K562 (cell line): ENCODE data around the gene TRERF1. TPM values are rescaled to one million over a fixed set of nuclear protein-coding genes. Genes with fewer than 3 reads are reported as not detected.

ENCODE experiments used
- BRCA1 ChIP-seq, 2 experiments: fragments of 450-650 bp in 1 of 2; sonication (generic) in 1 of 2; formaldehyde crosslinking in 1 of 2; IDR thresholded peaks; 2 replicates each; pipeline versions ENCODE4 v1.5.0 to v1.6.1; 2017 to 2020; ENCODE audit warnings: mild to moderate bottlenecking in 1 of 2, missing genetic modification reagents in 1 of 2
- CBFA2T2 ChIP-seq: fragments of 450-650 bp; conservative IDR thresholded peaks from 2 replicates; pipeline ENCODE4 v1.6.1; 2017; ENCODE audit warnings: mild to moderate bottlenecking
- CREB1 ChIP-seq, 2 experiments: sonication (generic) in 1 of 2; formaldehyde crosslinking in 1 of 2; IDR thresholded peaks; 2 replicates each; pipeline versions ENCODE4 v1.6.1 to v1.8.0; 2012 to 2022; ENCODE audit warnings: inconsistent platforms in 1 of 2, mild to moderate bottlenecking in 1 of 2, missing genetic modification reagents in 1 of 2, moderate library complexity in 1 of 2
- FOXK2 ChIP-seq, 2 experiments: fragments of 450-650 bp; IDR thresholded peaks in 1 of 2; conservative IDR thresholded peaks in 1 of 2; 2 replicates each; pipeline ENCODE4 v1.6.1; 2016; ENCODE audit warnings: low read depth in 2 of 2, mild to moderate bottlenecking in 1 of 2
- HNRNPH1 ChIP-seq: fragments of 200-400 bp; formaldehyde crosslinking; optimal IDR thresholded peaks from 2 replicates; pipeline ENCODE3; 2017; ENCODE audit warnings: low read depth, mild to moderate bottlenecking, low read length, moderate library complexity
- LEF1 ChIP-seq: fragments of 450-650 bp; IDR thresholded peaks from 2 replicates; pipeline ENCODE4 v1.6.1; 2016; ENCODE audit warnings: mild to moderate bottlenecking
- MAFK ChIP-seq: IDR thresholded peaks from 2 replicates; pipeline ENCODE4 v1.6.1; 2011; ENCODE audit warnings: low read length, improper control_type of control experiment
- NCOA1 ChIP-seq: fragments of 450-650 bp; IDR thresholded peaks from 2 replicates; pipeline ENCODE4 v1.6.1; 2016; ENCODE audit warnings: low read depth
- NCOA4 ChIP-seq: fragments of 450-650 bp; IDR thresholded peaks from 2 replicates; pipeline ENCODE4 v1.6.1; 2018; ENCODE audit warnings: mild to moderate bottlenecking; ENCODE audit not compliant: partially characterized antibody
- PCBP2 ChIP-seq: fragments of 200-400 bp; formaldehyde crosslinking; IDR thresholded peaks from 2 replicates; pipeline ENCODE4 v1.6.1; 2018; ENCODE audit warnings: low read length, low read depth, mild to moderate bottlenecking, moderate library complexity; ENCODE audit not compliant: poor library complexity, severe bottlenecking
- SRSF3 ChIP-seq: fragments of 200-400 bp; formaldehyde crosslinking; IDR thresholded peaks from 2 replicates; pipeline ENCODE4 v1.6.1; 2016; ENCODE audit warnings: mild to moderate bottlenecking, low read length, moderate library complexity; ENCODE audit not compliant: insufficient read depth
- ZKSCAN3 ChIP-seq: fragments of 250-450 bp; sonication (Bioruptor Pico); IDR thresholded peaks from 2 replicates; pipeline ENCODE4 v1.4.0; 2020
- ZNF3 ChIP-seq: fragments of 250-450 bp; sonication (Bioruptor Pico); IDR thresholded peaks from 2 replicates; pipeline ENCODE4 v1.5.0; 2021; ENCODE audit warnings: mild to moderate bottlenecking, moderate library complexity
- ZSCAN32 ChIP-seq: fragments of 450-650 bp; formaldehyde crosslinking; IDR thresholded peaks from 2 replicates; pipeline ENCODE4 v1.4.0; 2020; ENCODE audit warnings: mild to moderate bottlenecking, moderate library complexity
- polyA plus RNA-seq, 8 experiments: library from polyadenylated mRNA; depleted of rRNA in 4 of 8; stranded (reverse) in 5 of 8; unstranded in 3 of 8; fragments of >200 nt; fragmentation: Nextera tagmentation in 2 of 8; fragmentation: Illumina TruSeq in 1 of 8; extraction: Ambion mirVana in 2 of 8; extraction: Trizol in 1 of 8; gene quantifications; 2 replicates each; pipeline versions ENCODE4 v1.2.1 to v1.2.3, GENCODE V29; 2011 to 2014; ENCODE audit warnings: inconsistent platforms in 1 of 8, missing spikeins in 1 of 8
- total RNA-seq, 7 experiments: library from RNA; depleted of rRNA in 6 of 7; stranded (reverse); fragments of >200 nt in 6 of 7; fragmentation: Illumina TruSeq in 2 of 7; extraction: Trizol in 2 of 7; gene quantifications; 2 replicates each; pipeline versions ENCODE4 v1.2.1 to v1.2.3, GENCODE V29; 2011 to 2021; ENCODE audit warnings: low replicate concordance in 1 of 7
- TF ChIP-seq, protein P1 (sequence below): sonication (generic); formaldehyde crosslinking; IDR thresholded peaks from 2 replicates; pipeline ENCODE4 v1.8.1; 2023; ENCODE audit warnings: mild to moderate bottlenecking, missing genetic modification reagents
- TF ChIP-seq, protein P2 (sequence below): fragments of 150-350 bp; IDR thresholded peaks from 2 replicates; pipeline ENCODE4 v1.6.1; 2014; ENCODE audit warnings: low read depth, mild to moderate bottlenecking, low read length, borderline replicate concordance
- TF ChIP-seq, protein P3 (sequence below): fragments of 250-450 bp; sonication (Bioruptor Pico); IDR thresholded peaks from 2 replicates; pipeline ENCODE4 v1.4.0; 2020; ENCODE audit warnings: mild to moderate bottlenecking, moderate library complexity

The TRERF1 gene
- total and polyA plus RNA-seq, 9 of the 15 experiments (the other 6 are each of a cell fraction or from before 2014, with no cell fraction given) = 0.04 to 0.20 (median 0.07) TPM; not detected in 3

DNA sequence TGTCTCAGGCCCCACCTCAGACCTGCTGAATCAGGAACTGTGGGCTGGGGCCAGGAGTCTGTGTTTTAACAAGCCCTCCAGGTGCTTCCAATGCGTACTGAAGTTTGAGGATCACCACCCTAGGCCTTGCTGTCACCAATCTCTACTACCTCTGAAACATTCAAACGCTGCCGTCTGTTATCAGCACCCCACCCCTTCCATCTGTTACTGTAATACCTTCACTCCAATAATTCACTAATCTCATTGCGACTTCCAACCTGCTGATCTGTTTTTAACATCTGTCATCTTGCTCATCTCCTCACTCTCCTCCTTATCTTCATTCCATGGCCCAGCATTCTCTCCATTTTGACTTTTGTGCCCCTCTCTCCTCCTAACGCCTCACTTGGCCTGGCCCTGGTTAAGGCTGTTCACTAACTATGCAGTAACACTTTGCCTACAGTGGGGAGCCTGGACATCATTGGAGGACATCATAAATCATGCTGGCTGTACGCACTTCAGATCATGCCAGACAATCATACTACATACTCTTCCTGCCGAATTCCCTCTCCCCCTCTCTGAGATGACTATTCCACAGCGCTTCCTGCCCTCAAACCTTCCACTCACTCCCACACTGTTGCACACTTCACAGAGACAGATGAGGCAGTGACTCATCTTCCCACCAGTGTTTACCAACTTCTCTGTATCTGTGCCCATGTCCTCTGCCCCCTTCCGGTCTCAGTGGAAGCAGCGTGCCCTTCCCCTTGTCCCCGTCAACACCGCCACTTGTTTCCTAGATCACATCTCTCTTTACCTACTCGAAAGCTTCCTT, 254.0 kb downstream of the TRERF1 start (continued):
- TF ChIP-seq, protein P1, sequence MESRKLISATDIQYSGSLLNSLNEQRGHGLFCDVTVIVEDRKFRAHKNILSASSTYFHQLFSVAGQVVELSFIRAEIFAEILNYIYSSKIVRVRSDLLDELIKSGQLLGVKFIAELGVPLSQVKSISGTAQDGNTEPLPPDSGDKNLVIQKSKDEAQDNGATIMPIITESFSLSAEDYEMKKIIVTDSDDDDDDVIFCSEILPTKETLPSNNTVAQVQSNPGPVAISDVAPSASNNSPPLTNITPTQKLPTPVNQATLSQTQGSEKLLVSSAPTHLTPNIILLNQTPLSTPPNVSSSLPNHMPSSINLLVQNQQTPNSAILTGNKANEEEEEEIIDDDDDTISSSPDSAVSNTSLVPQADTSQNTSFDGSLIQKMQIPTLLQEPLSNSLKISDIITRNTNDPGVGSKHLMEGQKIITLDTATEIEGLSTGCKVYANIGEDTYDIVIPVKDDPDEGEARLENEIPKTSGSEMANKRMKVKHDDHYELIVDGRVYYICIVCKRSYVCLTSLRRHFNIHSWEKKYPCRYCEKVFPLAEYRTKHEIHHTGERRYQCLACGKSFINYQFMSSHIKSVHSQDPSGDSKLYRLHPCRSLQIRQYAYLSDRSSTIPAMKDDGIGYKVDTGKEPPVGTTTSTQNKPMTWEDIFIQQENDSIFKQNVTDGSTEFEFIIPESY (CRISPR knock-in tag) = peak; percentile 48; the same call in 1 of the 2 replicates
- TF ChIP-seq FOXK2 (conservative IDR thresholded peaks at IDR 0.05 in 1 of 2, IDR thresholded peaks at IDR 0.05 in 1 of 2; ENCODE audit: low read depth in 2 of 2) (peak; percentile 76 to 85), SRSF3 (no peak), NCOA1 (peak; percentile 96), PCBP2 (no peak), ZKSCAN3 (CRISPR knock-in tag) (no peak), CREB1 (IDR thresholded peaks at IDR 0.05) (peak; percentile 69; the same call in 1 of the 2 replicates), CREB1 (CRISPR knock-in tag; IDR thresholded peaks at IDR 0.05) (peak; percentile 55; the same call in 1 of the 2 replicates), ZSCAN32 (CRISPR knock-in tag) (no peak), CBFA2T2 (peak; percentile 100), LEF1 (peak; percentile 94), MAFK (peak; percentile 3; the same call in 1 of the 2 replicates), BRCA1 (IDR thresholded peaks at IDR 0.05) (no peak), BRCA1 (CRISPR knock-in tag; IDR thresholded peaks at IDR 0.05) (no peak), HNRNPH1 (no peak), NCOA4 (peak; percentile 37), ZNF3 (CRISPR knock-in tag) (no peak)
- TF ChIP-seq, protein P2, sequence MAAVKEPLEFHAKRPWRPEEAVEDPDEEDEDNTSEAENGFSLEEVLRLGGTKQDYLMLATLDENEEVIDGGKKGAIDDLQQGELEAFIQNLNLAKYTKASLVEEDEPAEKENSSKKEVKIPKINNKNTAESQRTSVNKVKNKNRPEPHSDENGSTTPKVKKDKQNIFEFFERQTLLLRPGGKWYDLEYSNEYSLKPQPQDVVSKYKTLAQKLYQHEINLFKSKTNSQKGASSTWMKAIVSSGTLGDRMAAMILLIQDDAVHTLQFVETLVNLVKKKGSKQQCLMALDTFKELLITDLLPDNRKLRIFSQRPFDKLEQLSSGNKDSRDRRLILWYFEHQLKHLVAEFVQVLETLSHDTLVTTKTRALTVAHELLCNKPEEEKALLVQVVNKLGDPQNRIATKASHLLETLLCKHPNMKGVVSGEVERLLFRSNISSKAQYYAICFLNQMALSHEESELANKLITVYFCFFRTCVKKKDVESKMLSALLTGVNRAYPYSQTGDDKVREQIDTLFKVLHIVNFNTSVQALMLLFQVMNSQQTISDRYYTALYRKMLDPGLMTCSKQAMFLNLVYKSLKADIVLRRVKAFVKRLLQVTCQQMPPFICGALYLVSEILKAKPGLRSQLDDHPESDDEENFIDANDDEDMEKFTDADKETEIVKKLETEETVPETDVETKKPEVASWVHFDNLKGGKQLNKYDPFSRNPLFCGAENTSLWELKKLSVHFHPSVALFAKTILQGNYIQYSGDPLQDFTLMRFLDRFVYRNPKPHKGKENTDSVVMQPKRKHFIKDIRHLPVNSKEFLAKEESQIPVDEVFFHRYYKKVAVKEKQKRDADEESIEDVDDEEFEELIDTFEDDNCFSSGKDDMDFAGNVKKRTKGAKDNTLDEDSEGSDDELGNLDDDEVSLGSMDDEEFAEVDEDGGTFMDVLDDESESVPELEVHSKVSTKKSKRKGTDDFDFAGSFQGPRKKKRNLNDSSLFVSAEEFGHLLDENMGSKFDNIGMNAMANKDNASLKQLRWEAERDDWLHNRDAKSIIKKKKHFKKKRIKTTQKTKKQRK = no peak
- TF ChIP-seq, protein P3, sequence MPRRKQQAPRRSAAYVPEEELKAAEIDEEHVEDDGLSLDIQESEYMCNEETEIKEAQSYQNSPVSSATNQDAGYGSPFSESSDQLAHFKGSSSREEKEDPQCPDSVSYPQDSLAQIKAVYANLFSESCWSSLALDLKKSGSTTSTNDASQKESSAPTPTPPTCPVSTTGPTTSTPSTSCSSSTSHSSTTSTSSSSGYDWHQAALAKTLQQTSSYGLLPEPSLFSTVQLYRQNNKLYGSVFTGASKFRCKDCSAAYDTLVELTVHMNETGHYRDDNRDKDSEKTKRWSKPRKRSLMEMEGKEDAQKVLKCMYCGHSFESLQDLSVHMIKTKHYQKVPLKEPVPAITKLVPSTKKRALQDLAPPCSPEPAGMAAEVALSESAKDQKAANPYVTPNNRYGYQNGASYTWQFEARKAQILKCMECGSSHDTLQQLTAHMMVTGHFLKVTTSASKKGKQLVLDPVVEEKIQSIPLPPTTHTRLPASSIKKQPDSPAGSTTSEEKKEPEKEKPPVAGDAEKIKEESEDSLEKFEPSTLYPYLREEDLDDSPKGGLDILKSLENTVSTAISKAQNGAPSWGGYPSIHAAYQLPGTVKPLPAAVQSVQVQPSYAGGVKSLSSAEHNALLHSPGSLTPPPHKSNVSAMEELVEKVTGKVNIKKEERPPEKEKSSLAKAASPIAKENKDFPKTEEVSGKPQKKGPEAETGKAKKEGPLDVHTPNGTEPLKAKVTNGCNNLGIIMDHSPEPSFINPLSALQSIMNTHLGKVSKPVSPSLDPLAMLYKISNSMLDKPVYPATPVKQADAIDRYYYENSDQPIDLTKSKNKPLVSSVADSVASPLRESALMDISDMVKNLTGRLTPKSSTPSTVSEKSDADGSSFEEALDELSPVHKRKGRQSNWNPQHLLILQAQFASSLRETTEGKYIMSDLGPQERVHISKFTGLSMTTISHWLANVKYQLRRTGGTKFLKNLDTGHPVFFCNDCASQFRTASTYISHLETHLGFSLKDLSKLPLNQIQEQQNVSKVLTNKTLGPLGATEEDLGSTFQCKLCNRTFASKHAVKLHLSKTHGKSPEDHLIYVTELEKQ (CRISPR knock-in tag) = no peak
